LNCaP clone FGC (cell line): Measurements from ENCODE around the gene FADS2.

Source experiments
- DNase-seq: peaks from one replicate; pipeline ENCODE4 v3.0.0-alpha.2; 2011; ENCODE audit warnings: low read depth
- H3K4me3 ChIP-seq: 2 replicates; pipeline ENCODE4 v1.5.1; 2011; ENCODE audit warnings: mild to moderate bottlenecking, low read depth, low read length, control low read depth
- CTCF ChIP-seq: IDR thresholded peaks from 2 replicates; pipeline ENCODE4 v1.5.1; 2012; ENCODE audit warnings: mild to moderate bottlenecking; ENCODE audit not compliant: control insufficient read depth, insufficient read depth; ENCODE audit errors: extremely low read depth

FADS2 gene

GRCh38 chr11:61826930-61827570, 1.1 kb upstream of the FADS2 start:
- no peak for DNase-seq
- H3K4me3 ChIP-seq: peak overlapping the region; percentile 90
- no peak for TF ChIP-seq CTCF

GRCh38 chr11:61828379-61828628, 204 bp downstream of the FADS2 start:
- H3K4me3 ChIP-seq: peak overlapping the region; percentile 90
- DNase-seq: no peak
- no peak for TF ChIP-seq CTCF

- peak; percentile 59 for TF ChIP-seq CTCF
- DNase-seq: no peak
These were observed 718 bp downstream of the FADS2 start for GRCh38 chr11:61828629-61829407.

GRCh38 chr11:61829806-61830205, 1.7 kb downstream of the FADS2 start:
- H3K4me3 ChIP-seq: peak overlapping the region; percentile 90
- no peak for DNase-seq
- no peak for TF ChIP-seq CTCF

More at GRCh38 chr11:61828629-61829407, 718 bp downstream of the FADS2 start:
- H3K4me3 ChIP-seq: peak overlapping the region; percentile 90

GRCh38 chr11:61830237-61831105, 2.4 kb downstream of the FADS2 start:
- H3K4me3 ChIP-seq: peak overlapping the region; percentile 90

GRCh38 chr11:61832207-61832606, 4.1 kb downstream of the FADS2 start:
- no peak overlapping the region for H3K4me3 ChIP-seq
- TF ChIP-seq CTCF: no peak
- no peak for DNase-seq

More at GRCh38 chr11:61830237-61831105, 2.4 kb downstream of the FADS2 start:
- peak; percentile 78 for DNase-seq
- no peak for TF ChIP-seq CTCF
